GM12878 (cell line): ENCODE data around the gene CCDC74B. TPM values are rescaled to one million over a fixed set of nuclear protein-coding genes. Genes with fewer than 3 reads are reported as not detected.
"Not testable (repeated sequence)": the region's sequence is repeated elsewhere in the genome, so short reads cannot be mapped to it uniquely, and the experiment has no call there.

Experiments
- ATAC-seq: fragments of 200-7000 bp; cut with Tn5 transposase; 3 replicates; pipeline ENCODE4 v1.9.1; 2020; ENCODE audit warnings: mild to moderate bottlenecking, moderate library complexity
- BruUV-seq: library from RNA; stranded (reverse); fragments of 400-500 nt; replicated peaks from 2 replicates; lab custom pipeline; 2021; lab: Mats Ljungman, UMichigan
- CTCF ChIA-PET: fragments of 300-600 bp; sonication (Branson Sonifier 250); formaldehyde crosslinking; extraction: SDS; loops from one replicate; lab custom pipeline; 2021; ENCODE audit warnings: inconsistent platforms; lab: Yijun Ruan, JAX
- POLR2A ChIA-PET: fragments of 350-600 bp; formaldehyde crosslinking; extraction: SDS; loops from one replicate; lab custom pipeline; 2021; ENCODE audit warnings: inconsistent platforms; lab: Charles Lee
- RAD21 ChIA-PET: fragments of 300-600 bp; sonication (Branson Sonifier 250); formaldehyde crosslinking; loops from one replicate; lab custom pipeline; 2023; ENCODE audit warnings: antibody characterized with exemption; ENCODE audit not compliant: unreplicated experiment; lab: Charles Lee
- SMC1A ChIA-PET: fragments of 300-600 bp; sonication (Branson Sonifier 250); formaldehyde crosslinking; loops from one replicate; lab custom pipeline; 2023; ENCODE audit not compliant: unreplicated experiment, uncharacterized antibody; lab: Charles Lee
- DNase-seq: peaks from one replicate; pipeline ENCODE4 v3.0.0-alpha.2; 2011; ENCODE audit warnings: low read depth, low spot score
- FAIRE-seq: peaks from 3 replicates; lab custom pipeline; 2011; peaks lifted over from hg19 to GRCh38; lab: Jason Lieb, UNC
- H2AFZ ChIP-seq: 2 replicates; pipeline ENCODE4 v1.6.0; 2011; ENCODE audit warnings: low read depth, low read length, control low read depth; ENCODE audit not compliant: control insufficient read depth
- H3K27ac ChIP-seq: 2 replicates; pipeline ENCODE4 v1.5.1; 2011; ENCODE audit warnings: control low read depth; ENCODE audit not compliant: control insufficient read depth, insufficient read depth
- H3K27me3 ChIP-seq, 2 experiments: replicated peaks in 1 of 2; 2 replicates each; pipeline versions ENCODE4 v1.6.0 to v1.6.1; 2011; ENCODE audit warnings: low read length in 1 of 2; ENCODE audit not compliant: control insufficient read depth in 2 of 2, insufficient read depth in 2 of 2
- H3K36me3 ChIP-seq, 2 experiments: 2 replicates each; pipeline ENCODE4 v1.5.1; 2011; ENCODE audit warnings: low read length in 1 of 2; ENCODE audit not compliant: control insufficient read depth in 2 of 2, insufficient read depth in 2 of 2
- H3K4me1 ChIP-seq: 2 replicates; pipeline ENCODE4 v1.6.1; 2011; ENCODE audit warnings: mild to moderate bottlenecking, low read length, moderate library complexity, mixed read lengths; ENCODE audit not compliant: control insufficient read depth, insufficient read depth
- H3K4me2 ChIP-seq: 2 replicates; pipeline ENCODE4 v1.6.0; 2011; ENCODE audit warnings: control low read depth; ENCODE audit not compliant: control insufficient read depth, insufficient read depth
- H3K4me3 ChIP-seq: fragments of 200-600 bp; sonication (generic); 2 replicates; pipeline ENCODE4 v1.5.1; 2016
- H3K79me2 ChIP-seq: 2 replicates; pipeline ENCODE4 v1.6.0; 2011; ENCODE audit warnings: low read length; ENCODE audit not compliant: control insufficient read depth, insufficient read depth
- H3K9ac ChIP-seq: 2 replicates; pipeline ENCODE4 v1.8.0; 2011; ENCODE audit warnings: low read length, control low read depth, mixed read lengths; ENCODE audit not compliant: control insufficient read depth, insufficient read depth
- H3K9me3 ChIP-seq: replicated peaks from 3 replicates; pipeline ENCODE4 v1.5.1; 2011; ENCODE audit warnings: mild to moderate bottlenecking, low read length; ENCODE audit not compliant: control insufficient read depth, insufficient read depth
- H4K20me1 ChIP-seq: 2 replicates; pipeline ENCODE4 v1.6.0; 2011; ENCODE audit not compliant: control insufficient read depth, insufficient read depth
- POLR2A ChIP-seq: IDR thresholded peaks from 2 replicates; pipeline ENCODE4 v1.6.1; 2011; ENCODE audit warnings: low read depth, mild to moderate bottlenecking, low read length
- WGBS: methylation state at CpG from one replicate; pipeline ENCODE4 v1.1.6; 2016; ENCODE audit warnings: low lambda C conversion rate; ENCODE audit not compliant: insufficient replicate concordance, insufficient coverage; ENCODE audit errors: missing lambda C conversion rate; 5-methylcytosine and 5-hydroxymethylcytosine counted together
- in situ Hi-C: fragments of 300-500 bp; cut with MboI; formaldehyde crosslinking; loops from 9 replicates; pipeline ENCODE4 v1.14.3; 2018; ENCODE audit warnings: mixed read lengths
- intact Hi-C: fragments of 100-400 bp; cut with micrococcal nuclease; formaldehyde crosslinking; loops from one replicate; pipeline ENCODE4 v1.14.2; 2022; ENCODE audit not compliant: unreplicated experiment
- polyA plus RNA-seq, 11 experiments: library from polyadenylated mRNA; depleted of rRNA in 4 of 11; unstranded in 6 of 11; stranded (reverse) in 5 of 11; fragments of >200 nt; fragmentation: Nextera tagmentation in 4 of 11; fragmentation: Illumina TruSeq in 1 of 11; extraction: Ambion mirVana in 4 of 11; extraction: Trizol in 1 of 11; gene quantifications; 1 replicate in 1 of 11; 2 replicates in 10 of 11; pipeline versions ENCODE4 v1.2.1 to v1.2.3, GENCODE V29; 2011 to 2016; ENCODE audit warnings: inconsistent platforms in 2 of 11, missing spikeins in 2 of 11, low read depth in 1 of 11
- total RNA-seq, 4 experiments: library from RNA; depleted of rRNA in 3 of 4; stranded (reverse); fragments of >200 nt in 3 of 4; fragmentation: Illumina TruSeq in 1 of 4; extraction: Trizol in 1 of 4; gene quantifications; 2 replicates each; pipeline versions ENCODE4 v1.2.1 to v1.2.3, GENCODE V29; 2013 to 2021

CCDC74B gene
- total and polyA plus RNA-seq, 10 of the 15 experiments (the other 5 are each of a cell fraction or from before 2014, with no cell fraction given): 0.52 to 21.2 (median 9.7) TPM

GRCh38 chr2:130188958-130189357, 44.0 kb upstream of the CCDC74B start:
- BruUV-seq, H4K20me1 ChIP-seq, H3K27ac ChIP-seq, RAD21 ChIA-PET, H3K9ac ChIP-seq, SMC1A ChIA-PET, H3K4me2 ChIP-seq, H3K9me3 ChIP-seq, POLR2A ChIA-PET, H3K4me1 ChIP-seq, ATAC-seq, H3K36me3 ChIP-seq, H2AFZ ChIP-seq, H3K79me2 ChIP-seq, H3K4me3 ChIP-seq, FAIRE-seq, CTCF ChIA-PET, H3K27me3 ChIP-seq, intact Hi-C loops, DNase-seq: not testable (repeated sequence)
- in situ Hi-C loops: loop anchor here (5.0 kb wide), 1 partner anchor 1298 kb away; no protein-coding TSS in a partner anchor
- 51% methylated on average over 3 of the region's 4 CpGs for WGBS

DNA sequence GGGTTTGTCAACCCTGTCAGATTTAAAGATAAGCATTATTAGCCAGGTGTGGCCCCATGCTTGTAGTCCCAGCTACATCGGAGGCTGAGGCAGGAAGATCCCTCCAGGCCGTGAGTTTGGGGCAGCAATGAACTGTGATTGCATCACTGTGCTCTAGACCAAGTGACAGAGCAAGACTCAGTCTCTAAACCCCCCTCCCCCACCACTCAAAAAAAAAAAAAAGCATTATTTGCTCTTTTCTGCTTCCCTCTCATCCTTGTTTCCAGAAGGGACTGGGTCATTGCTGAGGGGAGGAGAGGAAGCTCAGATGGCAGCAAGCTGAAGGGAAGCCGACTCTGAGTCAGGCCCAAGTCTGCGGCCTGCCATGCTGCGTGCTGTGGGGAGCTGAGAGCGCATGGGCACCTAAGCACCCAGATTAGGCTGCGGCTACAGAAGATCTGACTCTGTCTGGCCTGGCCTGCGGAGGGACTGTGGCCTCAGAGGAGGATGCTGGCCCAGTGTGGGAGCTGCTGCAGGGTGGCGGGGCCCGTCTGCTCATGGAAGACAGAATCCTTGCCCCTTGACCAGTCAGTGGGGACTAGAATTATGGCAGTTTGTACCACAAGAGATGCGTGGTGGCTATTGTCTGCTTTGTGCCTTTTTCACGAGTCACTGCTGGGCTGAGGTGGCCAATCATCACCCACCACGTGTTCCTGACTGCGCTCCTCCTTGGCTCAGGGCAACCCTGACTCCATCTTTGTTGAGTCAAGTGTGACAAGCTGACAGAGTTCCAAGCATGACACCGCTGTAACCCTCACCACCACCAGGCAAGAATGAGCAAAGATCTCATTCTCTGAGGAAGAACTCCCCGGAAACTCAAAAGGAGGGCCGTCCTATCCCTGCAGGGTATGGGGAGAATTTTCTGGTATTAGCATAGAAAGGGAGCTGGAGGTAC, 43.2 kb upstream of the CCDC74B start:
- RAD21 ChIA-PET, BruUV-seq, CTCF ChIA-PET, ATAC-seq, H3K27ac ChIP-seq, H3K4me2 ChIP-seq, H3K9me3 ChIP-seq, DNase-seq, H3K9ac ChIP-seq, intact Hi-C loops, FAIRE-seq, POLR2A ChIA-PET, H3K36me3 ChIP-seq, SMC1A ChIA-PET, H3K4me1 ChIP-seq: not testable (repeated sequence)
- H3K79me2 ChIP-seq: peaks cover 12% of the 10 kb centered on the region
- in situ Hi-C loops: loop anchor here (5.0 kb wide), 1 partner anchor 1299 kb away; no protein-coding TSS in a partner anchor
- 92% methylated on average over 16 of the region's 17 CpGs for WGBS
- 0 out of 2 replicates have a peak, but pooled peaks have one; percentile 25 for TF ChIP-seq POLR2A
- TF ChIP-seq, all 136 proteins: peak for 1; not testable (repeated sequence) for 135
- not testable (repeated sequence) for H3K27me3 ChIP-seq, H2AFZ ChIP-seq, H4K20me1 ChIP-seq, H3K4me3 ChIP-seq
